MCF 10A (cell line): ENCODE results near the gene POLR2C. TPM values are rescaled to one million over a fixed set of nuclear protein-coding genes. Genes with fewer than 3 reads are reported as not detected.

ENCODE experiments used
- BruUV-seq: library from RNA; stranded (reverse); fragments of 400-500 nt; replicated peaks from 2 replicates; lab custom pipeline; 2021; lab: Mats Ljungman, UMichigan
- CTCF ChIA-PET: fragments of 300-600 bp; sonication (Branson Sonifier 250); formaldehyde crosslinking; extraction: SDS; loops from one replicate; lab custom pipeline; 2021; ENCODE audit warnings: antibody characterized with exemption, inconsistent platforms; lab: Yijun Ruan, JAX
- POLR2A ChIA-PET: fragments of 300-600, 350-650 bp; sonication (Branson Sonifier 250); formaldehyde crosslinking; extraction: SDS; loops from one replicate; lab custom pipeline; 2020; ENCODE audit warnings: antibody characterized with exemption, inconsistent platforms; lab: Yijun Ruan, JAX
- DNase-seq: peaks from one replicate; pipeline ENCODE4 v3.0.0-alpha.2; 2018; ENCODE audit not compliant: unreplicated experiment
- H3K27ac Mint-ChIP-seq: one replicate; pipeline ENCODE4 v1.8.0; 2022; ENCODE audit warnings: mild to moderate bottlenecking, low read depth, mixed read lengths; ENCODE audit not compliant: unreplicated experiment
- H3K27me3 Mint-ChIP-seq: one replicate; pipeline ENCODE4 v1.8.0; 2022; ENCODE audit warnings: mixed read lengths; ENCODE audit not compliant: insufficient read depth, unreplicated experiment
- H3K36me3 Mint-ChIP-seq: one replicate; pipeline ENCODE4 v1.8.0; 2022; ENCODE audit warnings: mild to moderate bottlenecking, moderate library complexity, mixed read lengths; ENCODE audit not compliant: insufficient read depth, unreplicated experiment
- H3K4me1 Mint-ChIP-seq: one replicate; pipeline ENCODE4 v1.8.0; 2022; ENCODE audit warnings: mixed read lengths; ENCODE audit not compliant: insufficient read depth, unreplicated experiment
- H3K4me3 Mint-ChIP-seq: one replicate; pipeline ENCODE4 v1.8.0; 2022; ENCODE audit warnings: mild to moderate bottlenecking, moderate library complexity, mixed read lengths; ENCODE audit not compliant: unreplicated experiment
- H3K9me3 Mint-ChIP-seq: one replicate; pipeline ENCODE4 v1.8.0; 2022; ENCODE audit warnings: mixed read lengths; ENCODE audit not compliant: unreplicated experiment
- CTCF ChIP-seq: fragments of 200-600 bp; IDR thresholded peaks from one replicate; pipeline ENCODE4 v1.8.0; 2022; ENCODE audit warnings: antibody characterized with exemption, mild to moderate bottlenecking; ENCODE audit not compliant: unreplicated experiment
- intact Hi-C: fragments of 100-400 bp; cut with micrococcal nuclease; formaldehyde crosslinking; loops from 2 replicates; pipeline ENCODE4 v1.14.1; 2022
- total RNA-seq: library from RNA; stranded (reverse); gene quantifications from 2 replicates; pipeline ENCODE4 v1.2.3, GENCODE V29; 2022

The POLR2C gene
- total RNA-seq, 1 experiment from 2014 or later: 44.8 TPM

GRCh38 chr16:57446531-57447185 is 15.8 kb upstream of the POLR2C start:
- ChIA-PET CTCF (interaction anchor here (0.8 to 6.6 kb wide), 5 partner anchors 13 to 145 kb away, joined by 3 to 52 read pairs (median 6); partner anchors contain the start of genes ADGRG5 and POLR2C), POLR2A (interaction anchor here (0.6 to 6.4 kb wide), 28 partner anchors 8 to 260 kb away, joined by 3 to 73 read pairs (median 4); partner anchors contain the start of genes ARL2BP, CCDC102A, POLR2C and PSME3IP1)
- DNase-seq: peak; percentile 38
- BruUV-seq: no TSS peak
- Mint-ChIP-seq H3K36me3 (peaks cover 27% of the 10 kb centered on the region), H3K27ac (peak overlapping the region; percentile 97), H3K4me3 (peak overlapping the region; percentile 90), H3K27me3 (no peaks in the 10 kb centered on the region), H3K9me3 (no peaks in the 10 kb centered on the region), H3K4me1 (peaks cover 9% of the 10 kb centered on the region)
- intact Hi-C loops: no loop called here
- TF ChIP-seq CTCF: no peak

GRCh38 chr16:57447186-57447962 is 15.1 kb upstream of the POLR2C start, which contains the start of the genes CIAPIN1 and COQ9:
Gene CIAPIN1 (minus strand): TSS chr16:57447385. CDS start chr16:57440928, 6,457 bp downstream.
Gene COQ9 (plus strand): TSS chr16:57447479. CDS start chr16:57447506, 27 bp downstream.
- Mint-ChIP-seq H3K4me3 (peak within 1 kb of the TSS; percentile 90), H3K36me3 (peaks cover 35% of the 10 kb centered on the region), H3K27me3 (no peaks in the 10 kb centered on the region), H3K9me3 (no peaks in the 10 kb centered on the region), H3K4me1 (peaks cover 9% of the 10 kb centered on the region), H3K27ac (peak within 1 kb of the TSS; percentile 97)
- BruUV-seq: TSS peak; percentile 58
- peak; percentile 95 for DNase-seq
- intact Hi-C loops: no loop called here
- no peak for TF ChIP-seq CTCF
- POLR2A ChIA-PET: interaction anchor here (0.6 to 6.4 kb wide), 26 partner anchors 9 to 261 kb away, joined by 3 to 73 read pairs (median 4); partner anchors contain the start of genes ARL2BP, CCDC102A, POLR2C and PSME3IP1
- CTCF ChIA-PET: interaction anchor here (0.5 to 6.6 kb wide), 5 partner anchors 12 to 95 kb away, joined by 3 to 52 read pairs (median 6); partner anchors contain the start of genes ADGRG5 and POLR2C

GRCh38 chr16:57452021-57452420 is 10.5 kb upstream of the POLR2C start:
- no peak for TF ChIP-seq CTCF
- peaks cover 67% of the 10 kb centered on the region for H3K36me3 Mint-ChIP-seq
- peaks cover 14% of the 10 kb centered on the region for H3K4me1 Mint-ChIP-seq
- BruUV-seq: no TSS peak
- DNase-seq: no peak
- H3K4me3 Mint-ChIP-seq: no peak overlapping the region
- H3K27me3 Mint-ChIP-seq: no peaks in the 10 kb centered on the region
- intact Hi-C loops: no loop called here
- no peak overlapping the region for H3K27ac Mint-ChIP-seq
- CTCF ChIA-PET: interaction anchor here (3.9 kb wide), 1 partner anchor 10 kb away, joined by 23 read pairs; the partner anchor contains the start of gene POLR2C
- no peaks in the 10 kb centered on the region for H3K9me3 Mint-ChIP-seq
- POLR2A ChIA-PET: interaction anchor here (6.4 kb wide), 1 partner anchor 12 kb away, joined by 73 read pairs; the partner anchor contains the start of gene POLR2C
